Stimulated activated effector memory CD8-positive, alpha-beta T cell treated with anti-CD3 and anti-CD28 coated beads, Interleukin-12 subunit alpha, Interleukin-12 subunit beta, amount 100 ng/mL, for 72 hours (primary cell): ENCODE results near the gene PMFBP1.
A peak's percentile ranks its signal among the peaks of the same experiment; 100 is the strongest.

Source experiments
- ATAC-seq: fragments of 150-1000 bp; cut with Tn5 transposase; 2 replicates; pipeline ENCODE4 v1.10.0; 2021
- DNase-seq, 2 donors: peaks; one replicate each; pipeline ENCODE4 v3.0.0; 2021 to 2022; ENCODE audit warnings: low spot score in 2 of 2
- H3K27ac Mint-ChIP-seq: one replicate; pipeline ENCODE4 v1.8.0; 2022; ENCODE audit warnings: mild to moderate bottlenecking, mixed read lengths
- H3K36me3 Mint-ChIP-seq: one replicate; pipeline ENCODE4 v1.8.0; 2022; ENCODE audit warnings: mild to moderate bottlenecking, mixed read lengths
- H3K4me1 Mint-ChIP-seq: one replicate; pipeline ENCODE4 v1.8.0; 2022; ENCODE audit warnings: mixed read lengths
- H3K4me3 Mint-ChIP-seq: one replicate; pipeline ENCODE4 v1.8.0; 2022; ENCODE audit warnings: mild to moderate bottlenecking, mixed read lengths
- H3K9me3 Mint-ChIP-seq: one replicate; pipeline ENCODE4 v1.8.0; 2022; ENCODE audit warnings: mixed read lengths

The PMFBP1 gene

DNA sequence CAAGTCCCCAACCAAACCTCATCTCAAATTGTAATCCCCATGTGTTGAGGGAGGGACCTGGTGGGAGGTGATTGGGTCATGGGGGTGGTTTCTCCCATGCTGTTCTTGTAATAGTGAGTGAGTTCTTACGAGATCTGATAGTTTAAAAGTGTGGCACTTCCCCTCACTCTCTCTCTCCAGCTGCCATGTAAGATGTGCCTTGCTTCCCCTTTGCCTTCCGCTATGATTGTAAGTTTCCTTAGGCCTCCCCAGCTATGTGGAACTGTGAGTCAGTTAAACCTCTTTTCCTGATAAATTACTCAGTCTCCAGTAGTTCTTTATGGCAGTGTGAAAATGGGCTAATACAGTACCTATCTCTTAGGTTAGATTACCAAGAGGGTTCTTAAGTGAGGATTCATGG lies 5.8 kb downstream of the PMFBP1 start:
- no peak overlapping the region for H3K4me3 Mint-ChIP-seq
- DNase-seq = no peak
- H3K27ac Mint-ChIP-seq = no peak overlapping the region
- H3K9me3 Mint-ChIP-seq = no peaks in the 10 kb centered on the region
- H3K4me1 Mint-ChIP-seq = no peaks in the 10 kb centered on the region
- H3K36me3 Mint-ChIP-seq = no peaks in the 10 kb centered on the region
- no peak for ATAC-seq

DNA sequence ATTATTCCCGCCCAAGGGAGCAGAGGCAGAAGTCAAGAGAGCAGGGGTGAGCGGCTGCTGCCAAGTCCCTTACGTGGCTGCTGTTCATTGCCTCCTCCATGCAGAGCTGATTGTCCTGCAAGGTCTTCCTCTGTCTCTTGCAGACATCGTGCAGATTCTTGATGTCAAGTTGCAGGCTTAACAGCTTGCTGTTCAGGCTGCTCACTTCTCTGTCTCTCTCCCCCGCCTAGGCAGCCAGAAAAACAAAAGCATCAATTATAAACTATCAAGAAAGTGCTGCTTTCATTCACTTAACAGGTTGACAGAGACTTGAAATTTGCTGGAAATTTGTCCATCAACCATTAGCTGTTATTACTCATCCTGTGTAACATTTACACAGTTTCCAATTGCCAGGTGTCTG lies 7.3 kb downstream of the PMFBP1 start:
- no peaks in the 10 kb centered on the region for H3K4me1 Mint-ChIP-seq
- H3K36me3 Mint-ChIP-seq = no peaks in the 10 kb centered on the region
- DNase-seq = no peak
- ATAC-seq = no peak
- H3K27ac Mint-ChIP-seq = no peak overlapping the region
- no peaks in the 10 kb centered on the region for H3K9me3 Mint-ChIP-seq
- no peak overlapping the region for H3K4me3 Mint-ChIP-seq

DNA sequence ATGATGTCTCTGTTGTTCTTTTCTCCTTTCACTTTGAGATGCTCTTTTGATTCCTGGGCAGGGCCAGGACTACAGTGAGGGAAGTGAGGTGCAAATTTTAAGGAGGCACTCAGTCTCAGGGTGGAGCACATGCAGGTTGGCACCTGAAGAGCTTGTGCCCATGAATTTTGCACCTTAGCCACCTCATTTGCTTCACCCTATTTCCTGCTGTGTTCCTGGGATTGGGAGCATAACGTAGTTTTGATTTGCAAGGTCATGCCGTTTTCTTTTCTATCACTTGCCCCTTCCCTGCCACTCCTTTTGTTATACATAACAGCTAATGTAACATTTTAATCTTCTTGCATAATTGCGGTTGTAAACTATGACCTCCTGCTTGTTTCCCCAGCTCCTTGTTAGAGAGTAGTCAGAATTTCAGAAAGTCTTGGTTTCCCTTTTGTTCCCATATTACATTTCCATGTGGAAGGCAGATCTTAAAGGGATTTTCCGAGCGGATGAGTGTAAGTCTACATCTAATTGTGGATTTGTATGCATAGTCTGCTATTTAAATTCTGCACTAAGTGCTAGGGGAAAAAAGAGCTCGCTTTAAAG lies 9.8 kb downstream of the PMFBP1 start:
- Mint-ChIP-seq H3K36me3 (no peaks in the 10 kb centered on the region), H3K4me3 (no peak overlapping the region), H3K4me1 (no peaks in the 10 kb centered on the region), H3K27ac (no peak overlapping the region), H3K9me3 (no peaks in the 10 kb centered on the region)
- DNase-seq (no peak), ATAC-seq (no peak)

DNA sequence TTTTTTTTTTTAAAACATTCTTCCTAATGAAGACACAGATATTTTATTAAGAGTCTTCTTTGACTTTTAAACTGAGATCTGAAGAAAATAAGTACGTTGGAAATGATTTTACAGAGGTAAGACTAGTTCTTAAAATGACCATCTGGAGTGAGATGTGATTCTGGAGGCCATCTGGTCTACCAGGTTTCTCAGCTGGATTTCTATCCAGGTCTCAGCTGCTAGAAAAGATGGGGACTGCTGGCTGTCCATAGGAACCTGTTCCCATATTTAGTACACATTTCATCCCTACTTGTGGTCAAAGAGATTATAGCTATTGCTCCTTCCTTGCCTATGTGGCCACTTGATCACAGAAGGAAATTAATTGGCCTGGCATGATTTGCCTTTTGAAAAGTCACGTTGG lies 12.2 kb downstream of the PMFBP1 start:
- ATAC-seq (no peak), DNase-seq (no peak)
- H3K36me3 Mint-ChIP-seq = no peaks in the 10 kb centered on the region
- no peak overlapping the region for H3K4me3 Mint-ChIP-seq
- no peak overlapping the region for H3K27ac Mint-ChIP-seq
- no peaks in the 10 kb centered on the region for H3K4me1 Mint-ChIP-seq
- H3K9me3 Mint-ChIP-seq = no peaks in the 10 kb centered on the region

DNA sequence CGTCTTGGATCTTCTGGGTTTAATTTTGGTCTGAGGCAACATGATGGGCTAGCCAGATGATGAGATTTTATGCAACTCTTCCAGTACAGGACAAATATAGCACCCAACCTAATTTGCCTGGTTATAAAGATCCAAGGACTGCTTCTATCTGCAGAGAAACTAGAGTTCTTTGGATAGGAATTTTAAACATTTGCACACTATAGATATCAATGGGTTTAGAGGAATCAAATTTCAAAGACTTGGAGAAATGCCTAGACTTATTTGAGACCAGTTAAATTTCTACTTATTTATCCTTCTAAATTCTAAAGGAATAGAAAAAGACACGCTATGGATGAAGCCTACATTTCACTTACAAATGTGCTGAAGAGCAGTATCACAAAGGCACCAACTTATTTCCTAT lies 12.6 kb downstream of the PMFBP1 start:
- H3K4me3 Mint-ChIP-seq = no peak overlapping the region
- no peaks in the 10 kb centered on the region for H3K9me3 Mint-ChIP-seq
- no peak overlapping the region for H3K27ac Mint-ChIP-seq
- no peaks in the 10 kb centered on the region for H3K4me1 Mint-ChIP-seq
- no peaks in the 10 kb centered on the region for H3K36me3 Mint-ChIP-seq
- no peak for DNase-seq
- ATAC-seq = no peak

DNA sequence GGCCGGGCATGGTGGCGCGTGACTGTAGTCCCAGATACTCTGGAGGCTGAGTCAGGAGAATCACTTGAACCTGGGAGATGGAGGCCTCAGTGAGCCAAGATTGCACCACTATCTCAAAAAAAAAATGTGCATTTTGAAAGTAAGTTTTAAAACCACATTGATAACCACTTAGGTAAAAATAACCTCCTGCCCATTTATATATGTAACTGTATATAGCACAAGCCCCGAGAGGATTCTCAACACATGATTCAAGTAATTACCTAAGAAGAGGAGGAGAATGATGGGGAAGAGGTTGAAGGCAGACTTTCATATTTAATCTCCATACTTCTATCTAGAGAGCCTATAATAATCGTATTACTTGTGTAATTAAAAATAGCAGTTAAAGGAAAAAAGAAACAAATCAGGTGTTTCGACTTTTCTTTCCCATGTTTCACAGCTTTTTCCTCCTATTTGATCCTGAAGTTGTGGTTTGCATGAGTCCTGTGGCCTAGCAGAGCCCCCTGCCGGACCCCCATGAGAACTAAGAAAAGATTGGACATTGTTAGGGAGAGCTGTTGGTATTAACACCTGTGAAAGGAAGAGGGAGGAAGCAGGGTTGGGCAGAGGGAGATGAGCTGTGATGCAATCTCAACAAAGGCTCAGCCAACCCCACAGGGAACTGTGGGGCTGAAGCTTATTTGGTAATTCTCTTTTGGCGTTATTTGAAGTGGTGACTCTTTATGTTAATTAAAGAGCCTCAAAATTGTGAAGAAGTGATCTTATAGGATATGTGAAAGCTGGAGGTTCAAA lies 22.1 kb downstream of the PMFBP1 start:
- Mint-ChIP-seq H3K27ac (no peak overlapping the region), H3K4me3 (no peak overlapping the region), H3K36me3 (no peaks in the 10 kb centered on the region), H3K4me1 (no peaks in the 10 kb centered on the region), H3K9me3 (no peaks in the 10 kb centered on the region)
- DNase-seq = no peak
- no peak for ATAC-seq

DNA sequence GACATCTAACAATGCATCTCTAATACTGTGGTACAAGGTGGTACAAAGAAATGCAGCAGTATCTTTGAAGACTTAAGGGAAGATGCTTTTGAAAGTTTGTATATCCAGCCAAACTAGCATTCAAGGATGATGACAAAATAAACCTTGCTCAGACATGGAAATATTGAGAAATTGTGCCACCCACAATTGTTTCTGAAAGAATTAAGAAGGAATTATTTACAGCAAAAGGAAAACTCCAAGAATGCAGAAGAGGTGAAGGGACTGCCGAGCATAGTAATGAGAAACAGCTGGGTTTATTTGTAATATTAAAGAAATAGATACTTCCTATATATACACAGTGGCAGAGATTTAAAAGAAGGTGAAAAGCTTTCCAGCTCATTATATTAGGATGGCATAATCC lies 29.5 kb downstream of the PMFBP1 start:
- ATAC-seq = no peak
- Mint-ChIP-seq H3K36me3 (no peaks in the 10 kb centered on the region), H3K27ac (no peak overlapping the region), H3K4me1 (no peaks in the 10 kb centered on the region), H3K9me3 (no peaks in the 10 kb centered on the region), H3K4me3 (no peak overlapping the region)
- DNase-seq = no peak

DNA sequence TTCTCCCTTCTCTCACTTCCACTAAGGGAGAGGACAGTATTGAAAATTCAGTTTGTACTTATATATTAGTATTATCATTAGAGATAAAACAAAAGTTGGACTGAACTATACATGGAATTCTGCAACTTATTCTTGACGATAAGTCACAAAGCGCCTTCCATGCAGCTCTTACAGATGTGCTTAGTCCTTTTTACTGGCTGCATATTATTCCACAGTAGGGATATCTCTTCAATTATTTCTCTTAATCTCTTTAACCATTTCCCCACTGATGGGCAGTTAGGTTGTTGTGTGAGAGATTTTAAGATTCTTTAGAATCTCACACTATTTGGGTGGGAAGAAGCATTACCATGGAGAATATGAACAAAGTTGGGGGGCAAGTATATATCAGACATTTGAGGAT lies 32.0 kb downstream of the PMFBP1 start:
- no peak for DNase-seq
- H3K4me1 Mint-ChIP-seq = no peaks in the 10 kb centered on the region
- H3K9me3 Mint-ChIP-seq = no peaks in the 10 kb centered on the region
- no peaks in the 10 kb centered on the region for H3K36me3 Mint-ChIP-seq
- no peak for ATAC-seq
- no peak overlapping the region for H3K27ac Mint-ChIP-seq
- H3K4me3 Mint-ChIP-seq = no peak overlapping the region

DNA sequence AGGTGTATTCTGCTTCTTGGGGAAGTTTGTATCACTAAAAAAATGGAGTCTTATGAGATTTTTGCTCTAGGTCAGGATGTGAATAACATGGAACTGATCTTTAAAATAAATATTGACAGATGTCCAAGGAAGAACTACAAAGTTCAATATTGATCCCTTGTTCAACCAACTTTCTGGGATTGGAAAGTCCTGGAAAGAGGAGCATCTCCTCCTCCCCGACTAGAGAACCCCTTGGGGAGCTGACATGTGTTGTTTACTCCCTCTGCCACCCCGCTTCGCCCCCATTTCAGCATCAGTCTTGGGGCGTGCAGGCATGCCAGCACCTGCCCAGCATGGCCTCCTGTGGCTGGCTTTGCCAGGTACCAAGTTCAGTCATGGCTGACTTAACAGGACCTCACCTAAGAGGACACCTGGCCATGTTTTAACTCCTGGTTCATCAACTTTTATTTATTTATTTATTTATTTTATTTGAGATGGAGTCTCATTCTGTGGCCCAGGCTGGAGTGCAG lies 33.8 kb downstream of the PMFBP1 start:
- H3K36me3 Mint-ChIP-seq = no peaks in the 10 kb centered on the region
- no peak overlapping the region for H3K27ac Mint-ChIP-seq
- no peak for DNase-seq
- no peaks in the 10 kb centered on the region for H3K9me3 Mint-ChIP-seq
- no peaks in the 10 kb centered on the region for H3K4me1 Mint-ChIP-seq
- ATAC-seq = no peak
- H3K4me3 Mint-ChIP-seq = no peak overlapping the region

DNA sequence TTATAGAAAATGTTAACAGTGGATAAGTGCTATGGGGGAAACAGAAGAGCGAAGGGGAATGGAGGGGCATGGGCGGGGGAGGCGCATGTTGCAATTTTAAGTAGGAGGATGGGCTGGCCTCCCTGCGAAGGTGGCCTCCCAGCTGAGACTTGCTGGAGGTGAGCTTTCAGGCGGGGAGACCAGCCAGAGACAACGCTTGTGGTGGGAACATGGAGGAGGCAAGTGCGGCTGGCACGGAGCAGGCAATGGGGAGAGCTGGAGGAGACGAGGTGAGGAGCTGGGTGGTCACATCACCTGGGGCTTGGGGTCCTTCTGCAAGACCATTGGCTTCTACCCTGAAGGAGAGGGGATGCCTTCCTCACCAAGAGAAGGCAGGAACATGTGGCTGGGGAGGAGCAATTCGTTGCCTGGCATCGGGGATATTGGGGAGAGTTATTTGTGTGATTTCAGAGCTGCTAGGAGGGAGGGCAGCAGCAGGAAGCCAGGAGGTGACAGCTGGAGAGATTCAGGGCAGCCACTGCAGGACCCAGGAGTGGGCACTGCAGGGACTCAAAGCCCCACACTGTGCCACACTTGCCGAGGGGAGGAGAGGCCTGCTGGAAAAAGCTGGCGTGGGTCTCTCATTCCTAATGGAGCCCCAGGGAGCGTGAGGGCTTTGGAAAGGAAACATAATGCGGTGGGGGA lies 34.4 kb downstream of the PMFBP1 start:
- no peak for DNase-seq
- no peaks in the 10 kb centered on the region for H3K9me3 Mint-ChIP-seq
- H3K27ac Mint-ChIP-seq = no peak overlapping the region
- no peak for ATAC-seq
- no peaks in the 10 kb centered on the region for H3K4me1 Mint-ChIP-seq
- no peaks in the 10 kb centered on the region for H3K36me3 Mint-ChIP-seq
- H3K4me3 Mint-ChIP-seq = no peak overlapping the region

DNA sequence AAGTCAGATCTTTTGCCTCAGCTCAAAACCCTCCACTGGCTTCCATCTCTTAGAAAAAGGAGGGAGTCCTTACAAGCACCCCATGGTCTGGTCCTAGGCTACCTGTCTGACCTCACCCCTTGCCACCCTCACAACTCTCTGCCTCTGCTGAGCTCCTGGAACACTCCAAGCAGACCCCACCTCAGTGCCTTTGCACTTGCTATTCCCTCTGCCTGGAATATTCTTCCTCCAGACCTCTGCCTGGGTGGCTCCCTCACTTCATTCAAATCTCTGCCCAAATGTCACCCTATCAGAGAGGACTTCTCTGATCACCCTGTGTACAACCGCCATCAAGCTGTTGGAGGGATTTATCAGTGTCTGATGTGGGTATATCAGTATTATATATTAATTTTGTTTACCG lies 37.4 kb downstream of the PMFBP1 start:
- no peaks in the 10 kb centered on the region for H3K36me3 Mint-ChIP-seq
- no peak for DNase-seq
- H3K4me1 Mint-ChIP-seq = no peaks in the 10 kb centered on the region
- no peak overlapping the region for H3K4me3 Mint-ChIP-seq
- H3K27ac Mint-ChIP-seq = no peak overlapping the region
- ATAC-seq = no peak
- no peaks in the 10 kb centered on the region for H3K9me3 Mint-ChIP-seq

DNA sequence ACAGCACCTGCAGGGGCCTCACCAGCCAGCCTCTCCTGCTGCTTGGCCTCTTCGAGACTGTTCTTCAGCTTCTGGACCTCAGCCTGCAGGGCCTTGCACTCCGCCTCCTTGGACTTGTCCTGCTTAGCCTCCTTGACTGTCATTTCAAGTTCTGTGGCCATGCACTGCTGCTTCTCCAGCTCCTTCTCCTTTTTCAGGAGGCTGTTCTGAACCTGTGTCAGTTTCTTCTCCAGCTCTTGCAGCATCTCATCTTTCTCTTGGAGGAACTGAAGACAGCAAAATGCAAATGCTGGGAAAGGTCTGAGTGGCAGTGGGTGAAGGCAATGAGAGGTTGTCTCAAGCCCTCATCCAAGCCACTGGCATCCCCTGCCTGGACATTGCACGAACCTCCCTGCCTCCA lies 39.2 kb downstream of the PMFBP1 start:
- no peaks in the 10 kb centered on the region for H3K4me1 Mint-ChIP-seq
- ATAC-seq = no peak
- H3K27ac Mint-ChIP-seq = peak overlapping the region; percentile 63
- DNase-seq = no peak
- no peak overlapping the region for H3K4me3 Mint-ChIP-seq
- H3K9me3 Mint-ChIP-seq = no peaks in the 10 kb centered on the region
- no peaks in the 10 kb centered on the region for H3K36me3 Mint-ChIP-seq

DNA sequence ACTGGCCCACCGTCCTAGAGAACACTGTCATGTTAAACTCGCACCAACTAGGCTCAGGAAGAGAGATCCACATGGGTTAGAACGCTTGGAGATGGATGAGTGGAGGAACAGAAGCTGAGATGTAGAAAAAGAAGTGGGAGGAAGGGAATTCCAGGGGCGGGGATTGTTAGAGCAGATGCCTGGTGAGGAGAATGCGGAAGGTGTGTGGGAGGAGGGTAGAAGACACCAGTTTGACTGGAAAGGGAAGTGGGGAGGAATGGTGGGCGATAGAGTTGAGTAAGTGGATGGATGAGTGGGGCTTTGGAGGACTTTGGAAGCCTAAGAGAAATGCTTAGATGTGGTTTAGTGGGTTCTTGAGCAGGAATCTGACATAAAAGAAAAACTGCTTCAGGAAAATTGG lies 40.9 kb downstream of the PMFBP1 start:
- DNase-seq (no peak), ATAC-seq (no peak)
- Mint-ChIP-seq H3K36me3 (no peaks in the 10 kb centered on the region), H3K4me3 (no peak overlapping the region), H3K4me1 (no peaks in the 10 kb centered on the region), H3K27ac (no peak overlapping the region), H3K9me3 (no peaks in the 10 kb centered on the region)

DNA sequence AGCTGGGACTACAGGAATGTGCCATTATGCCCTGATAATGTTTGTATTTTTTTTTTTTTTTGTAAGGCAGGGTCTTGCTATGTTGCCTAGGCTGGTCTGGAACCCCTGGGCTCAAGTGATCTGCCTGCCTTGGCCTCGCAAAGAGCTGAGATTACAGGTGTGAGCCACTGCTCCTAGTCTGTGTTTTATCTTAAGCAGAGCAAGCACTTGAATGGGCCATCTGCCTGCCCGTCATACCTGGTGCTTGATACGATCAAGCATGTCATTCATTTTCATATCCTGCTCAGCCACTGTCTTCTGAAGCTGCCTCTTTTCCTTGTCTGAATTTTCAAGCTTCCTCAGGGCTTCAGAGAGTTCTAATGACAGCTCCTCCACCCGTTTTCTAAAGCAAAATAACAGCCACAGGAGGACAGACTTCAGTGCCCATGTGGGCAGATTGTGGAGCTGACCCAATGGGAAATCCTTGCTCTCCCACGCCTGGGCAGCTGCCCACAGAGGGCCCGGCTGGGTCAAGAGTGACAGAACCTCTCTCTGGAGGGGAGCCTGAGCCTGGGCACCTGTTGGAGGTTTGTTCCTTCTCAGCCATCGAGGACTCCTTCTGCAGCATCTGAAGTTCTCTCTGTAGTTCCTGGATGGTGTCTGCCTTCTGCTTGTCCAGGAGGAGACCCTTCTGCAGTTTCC lies 41.8 kb downstream of the PMFBP1 start:
- ATAC-seq = no peak
- H3K4me3 Mint-ChIP-seq = no peak overlapping the region
- H3K9me3 Mint-ChIP-seq = no peaks in the 10 kb centered on the region
- H3K36me3 Mint-ChIP-seq = no peaks in the 10 kb centered on the region
- no peaks in the 10 kb centered on the region for H3K4me1 Mint-ChIP-seq
- DNase-seq = no peak
- no peak overlapping the region for H3K27ac Mint-ChIP-seq

DNA sequence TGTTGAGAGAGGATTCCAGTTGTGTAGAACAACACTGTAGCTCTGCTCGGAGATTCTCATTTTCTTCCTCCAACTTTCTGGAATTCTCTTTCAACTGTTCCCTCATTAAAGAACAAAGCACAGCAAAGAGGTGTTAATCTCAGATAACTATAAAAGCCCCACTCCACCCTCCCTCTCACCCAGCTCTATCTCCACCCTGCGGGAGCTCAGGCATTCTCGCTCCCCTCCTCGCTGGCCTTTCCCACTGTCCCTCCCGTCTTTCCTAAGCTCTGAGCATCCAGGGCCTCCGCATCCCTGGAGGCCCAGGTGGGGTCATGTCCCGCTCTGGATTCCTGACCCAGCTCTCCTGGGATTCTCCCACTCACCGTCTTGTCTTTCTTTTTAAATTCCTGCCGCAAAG lies 43.3 kb downstream of the PMFBP1 start:
- H3K27ac Mint-ChIP-seq = no peak overlapping the region
- DNase-seq = no peak
- H3K9me3 Mint-ChIP-seq = no peaks in the 10 kb centered on the region
- no peak for ATAC-seq
- H3K36me3 Mint-ChIP-seq = no peaks in the 10 kb centered on the region
- no peak overlapping the region for H3K4me3 Mint-ChIP-seq
- no peaks in the 10 kb centered on the region for H3K4me1 Mint-ChIP-seq

DNA sequence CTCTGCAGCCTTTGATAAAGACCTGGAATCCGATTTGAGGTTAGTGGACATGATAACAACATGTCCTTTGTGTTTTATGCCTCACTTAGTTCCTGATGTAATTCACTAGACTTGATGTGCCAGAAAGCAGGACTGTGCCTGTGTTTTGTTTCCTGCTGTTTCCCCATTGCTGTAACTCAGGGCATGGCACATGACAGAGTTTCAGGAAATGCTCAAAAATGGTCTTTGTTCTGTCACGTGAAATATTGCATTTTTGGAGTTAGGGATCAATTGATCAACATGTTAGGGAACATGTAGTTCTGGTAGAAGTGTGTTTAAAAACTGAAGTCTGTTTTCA lies 45.6 kb downstream of the PMFBP1 start:
- ATAC-seq (no peak), DNase-seq (no peak)
- H3K36me3 Mint-ChIP-seq = no peaks in the 10 kb centered on the region
- H3K4me1 Mint-ChIP-seq = no peaks in the 10 kb centered on the region
- H3K4me3 Mint-ChIP-seq = no peak overlapping the region
- no peaks in the 10 kb centered on the region for H3K9me3 Mint-ChIP-seq
- H3K27ac Mint-ChIP-seq = no peak overlapping the region
